Smooth muscle cell (in vitro differentiated cells): ENCODE data around the gene METTL17. TPM values are rescaled to one million over a fixed set of nuclear protein-coding genes. Genes with fewer than 3 reads are reported as not detected.
A peak's percentile ranks its signal among the peaks of the same experiment; 100 is the strongest.
"Not testable (repeated sequence)": the region's sequence is repeated elsewhere in the genome, so short reads cannot be mapped to it uniquely, and the experiment has no call there.

ENCODE experiments used
- DNase-seq: peaks from one replicate; lab custom pipeline; 2025; ENCODE audit not compliant: unreplicated experiment; lab: John Stamatoyannopoulos, UW
- H2AFZ ChIP-seq: fragments of 200-600 bp; sonication (generic); 2 replicates; pipeline ENCODE4 v1.6.0; 2016; ENCODE audit warnings: antibody characterized with exemption, low read depth, mild to moderate bottlenecking
- H3F3A ChIP-seq: fragments of 200-600 bp; sonication (generic); 2 replicates; pipeline ENCODE4 v1.6.0; 2017; ENCODE audit warnings: antibody characterized with exemption, low read depth
- H3K27ac ChIP-seq: fragments of 200-600 bp; sonication (generic); 2 replicates; pipeline ENCODE4 v1.5.1; 2016; ENCODE audit warnings: low read depth, mild to moderate bottlenecking
- H3K27me3 ChIP-seq: fragments of 200-600 bp; sonication (generic); 2 replicates; pipeline ENCODE4 v1.6.1; 2016; ENCODE audit warnings: low read depth, mild to moderate bottlenecking
- H3K36me3 ChIP-seq: fragments of 200-600 bp; sonication (generic); 2 replicates; pipeline ENCODE4 v1.5.1; 2016; ENCODE audit warnings: low read depth
- H3K4me1 ChIP-seq: fragments of 200-600 bp; sonication (generic); 2 replicates; pipeline ENCODE4 v1.5.1; 2016; ENCODE audit warnings: low read depth
- H3K4me2 ChIP-seq: fragments of 200-600 bp; sonication (generic); 2 replicates; pipeline ENCODE4 v1.6.0; 2016; ENCODE audit warnings: mild to moderate bottlenecking
- H3K4me3 ChIP-seq: fragments of 200-600 bp; sonication (generic); 2 replicates; pipeline ENCODE4 v1.5.1; 2016; ENCODE audit warnings: mild to moderate bottlenecking
- H3K79me2 ChIP-seq: fragments of 200-600 bp; sonication (generic); 2 replicates; pipeline ENCODE4 v1.6.0; 2016; ENCODE audit warnings: low read depth, mild to moderate bottlenecking
- H3K9ac ChIP-seq: fragments of 200-600 bp; sonication (generic); 2 replicates; pipeline ENCODE4 v1.6.0; 2016; ENCODE audit warnings: low read depth
- H3K9me3 ChIP-seq: fragments of 200-600 bp; sonication (generic); replicated peaks from 2 replicates; pipeline ENCODE4 v1.5.1; 2016; ENCODE audit warnings: low read depth
- H4K20me1 ChIP-seq: fragments of 200-600 bp; sonication (generic); 2 replicates; pipeline ENCODE4 v1.6.0; 2016; ENCODE audit warnings: low read depth
- CTCF ChIP-seq: fragments of 200-600 bp; sonication (generic); IDR thresholded peaks from 2 replicates; pipeline ENCODE4 v1.5.1; 2017; ENCODE audit warnings: borderline replicate concordance, mild to moderate bottlenecking, antibody characterized with exemption; ENCODE audit not compliant: insufficient read depth, poor library complexity, severe bottlenecking
- WGBS: methylation state at CpG from one replicate; pipeline ENCODE4 v1.1.7; 2016; ENCODE audit warnings: low lambda C conversion rate; 5-methylcytosine and 5-hydroxymethylcytosine counted together
- polyA plus RNA-seq: library from polyadenylated mRNA; unstranded; fragments of >200 nt; fragmentation: Nextera tagmentation; extraction: Ambion mirVana; gene quantifications from 2 replicates; pipeline ENCODE4 v1.2.1, GENCODE V29; 2016
- total RNA-seq: library from RNA; depleted of rRNA; stranded (reverse); fragments of >200 nt; gene quantifications from 2 replicates; pipeline ENCODE4 v1.2.3, GENCODE V29; 2014

The METTL17 gene
- total RNA-seq (70.0 and 96.3 TPM in 2 replicates), polyA plus RNA-seq (46.5 and 55.3 TPM in 2 replicates)

- Histone ChIP-seq H3F3A (peaks cover 16% of the 10 kb centered on the region), H3K27ac (peak within 1 kb of the TSS; percentile 90), H2AFZ (peak within 1 kb of the TSS; percentile 88), H3K4me2 (peak within 1 kb of the TSS; percentile 90), H3K27me3 (no peaks in the 10 kb centered on the region), H3K36me3 (peaks cover 11% of the 10 kb centered on the region), H3K9ac (peak within 1 kb of the TSS; percentile 61), H4K20me1 (no peaks in the 10 kb centered on the region), H3K4me3 (peak within 1 kb of the TSS; percentile 68), H3K4me1 (peaks cover 21% of the 10 kb centered on the region), H3K9me3 (no peaks in the 10 kb centered on the region), H3K79me2 (peaks cover 50% of the 10 kb centered on the region)
- 1% methylated on average over 40 of the region's 42 CpGs for WGBS
- TF ChIP-seq CTCF: peak; percentile 25
- DNase-seq: peak; percentile 52
Observed at GRCh38 chr14:20989787-20990600, at the start of gene METTL17. Gene METTL17, plus strand, starts transcription at chr14:20989980. Its CDS starts 23 bp downstream, at chr14:20990003.

GRCh38 chr14:20945146-20945545 lies 44.6 kb upstream of the METTL17 start:
- not testable (repeated sequence) for H3K79me2 ChIP-seq

GRCh38 chr14:20946707-20947106 lies 43.1 kb upstream of the METTL17 start:
- H4K20me1 ChIP-seq, DNase-seq, H3K9ac ChIP-seq, H3K4me1 ChIP-seq, H3K9me3 ChIP-seq, H3K4me3 ChIP-seq, H3K79me2 ChIP-seq, H2AFZ ChIP-seq, H3K4me2 ChIP-seq, H3K27ac ChIP-seq, H3K36me3 ChIP-seq, H3K27me3 ChIP-seq, H3F3A ChIP-seq: not testable (repeated sequence)
- WGBS: 92% methylated on average over 5 of the region's 9 CpGs

More at GRCh38 chr14:20945146-20945545, 44.6 kb upstream of the METTL17 start:
- not testable (repeated sequence) for H3K4me3 ChIP-seq, H2AFZ ChIP-seq, DNase-seq, H3K4me2 ChIP-seq, H3F3A ChIP-seq, H3K27me3 ChIP-seq, H3K4me1 ChIP-seq, H3K36me3 ChIP-seq, H3K9me3 ChIP-seq, H4K20me1 ChIP-seq, H3K9ac ChIP-seq, H3K27ac ChIP-seq
- 90% methylated on average over 6 of the region's 6 CpGs for WGBS

- not testable (repeated sequence) for H3K79me2 ChIP-seq, H3K27ac ChIP-seq, H3F3A ChIP-seq, H3K36me3 ChIP-seq, H3K27me3 ChIP-seq, H3K4me1 ChIP-seq, H3K9ac ChIP-seq, H2AFZ ChIP-seq, H3K4me2 ChIP-seq, H3K9me3 ChIP-seq, DNase-seq, H4K20me1 ChIP-seq, H3K4me3 ChIP-seq
- 75% methylated on average over 4 of the region's 4 CpGs for WGBS
Observed at GRCh38 chr14:20954736-20955537, 34.8 kb upstream of the METTL17 start, which contains the start of gene RNASE2. Gene RNASE2, plus strand, starts transcription at chr14:20955487. Its CDS starts 285 bp downstream, at chr14:20955772.

GRCh38 chr14:20955538-20955873 lies 34.3 kb upstream of the METTL17 start:
- H3K9me3 ChIP-seq, H2AFZ ChIP-seq, H3K4me1 ChIP-seq, H3K36me3 ChIP-seq, H3K9ac ChIP-seq, DNase-seq, H3K4me2 ChIP-seq, H3K27ac ChIP-seq, H4K20me1 ChIP-seq, H3K79me2 ChIP-seq, H3K4me3 ChIP-seq, H3K27me3 ChIP-seq, H3F3A ChIP-seq: not testable (repeated sequence)
- WGBS: 82% methylated on average over 5 of the region's 5 CpGs
